GM21526 (cell line): Measurements from ENCODE around the gene OXSR1.
"Not testable (repeated sequence)": the region's sequence is repeated elsewhere in the genome, so short reads cannot be mapped to it uniquely, and the experiment has no call there.

Experiments used
- ATAC-seq: cut with Tn5 transposase; IDR thresholded peaks from one replicate; pipeline ENCODE4 v1.9.1; 2021; ENCODE audit warnings: moderate library complexity; ENCODE audit not compliant: unreplicated experiment, low FRiP score

The OXSR1 gene

GRCh38 chr3:38141173-38141951 lies 24.0 kb upstream of the OXSR1 start:
- no peak for ATAC-seq

GRCh38 chr3:38141952-38142273 lies 23.4 kb upstream of the OXSR1 start:
- no peak for ATAC-seq

GRCh38 chr3:38142959-38143358 lies 22.4 kb upstream of the OXSR1 start:
- no peak for ATAC-seq

GRCh38 chr3:38143511-38143910 lies 21.8 kb upstream of the OXSR1 start:
- no peak for ATAC-seq

GRCh38 chr3:38146504-38146903 lies 18.8 kb upstream of the OXSR1 start:
- ATAC-seq: no peak

- ATAC-seq: no peak
Observed at GRCh38 chr3:38147421-38147820, 17.9 kb upstream of the OXSR1 start.

- ATAC-seq: no peak
Observed at GRCh38 chr3:38148311-38148882, 16.9 kb upstream of the OXSR1 start.

- no peak for ATAC-seq
Observed at GRCh38 chr3:38149708-38150107, 15.6 kb upstream of the OXSR1 start.

GRCh38 chr3:38150780-38151528 lies 14.4 kb upstream of the OXSR1 start:
- ATAC-seq: no peak

GRCh38 chr3:38151667-38152265 lies 13.6 kb upstream of the OXSR1 start:
- no peak for ATAC-seq

- no peak for ATAC-seq
Observed at GRCh38 chr3:38152609-38153008, 12.7 kb upstream of the OXSR1 start.

- ATAC-seq: no peak
Observed at GRCh38 chr3:38153221-38153620, 12.1 kb upstream of the OXSR1 start.

GRCh38 chr3:38154033-38154494 lies 11.3 kb upstream of the OXSR1 start:
- no peak for ATAC-seq

- ATAC-seq: no peak
Observed at GRCh38 chr3:38154625-38155255, 10.6 kb upstream of the OXSR1 start.

GRCh38 chr3:38155825-38156224 lies 9.5 kb upstream of the OXSR1 start:
- no peak for ATAC-seq

- ATAC-seq: no peak
Observed at GRCh38 chr3:38157117-38157516, 8.2 kb upstream of the OXSR1 start.

- ATAC-seq: no peak
Observed at GRCh38 chr3:38157595-38157994, 7.7 kb upstream of the OXSR1 start.

- no peak for ATAC-seq
Observed at GRCh38 chr3:38158472-38158871, 6.9 kb upstream of the OXSR1 start.

GRCh38 chr3:38160704-38161103 lies 4.6 kb upstream of the OXSR1 start:
- not testable (repeated sequence) for ATAC-seq

GRCh38 chr3:38163117-38163840 lies 2.1 kb upstream of the OXSR1 start:
- ATAC-seq: no peak
